SU-DHL-6 (cell line): ENCODE data around the gene ACSL4.
"Not testable (repeated sequence)": the region's sequence is repeated elsewhere in the genome, so short reads cannot be mapped to it uniquely, and the experiment has no call there.

Source experiments
- H2AFZ ChIP-seq: fragments of 200-600 bp; sonication (generic); 2 replicates; pipeline ENCODE4 v1.6.1; 2014; ENCODE audit warnings: low read depth, mild to moderate bottlenecking, moderate library complexity, mixed read lengths, antibody characterized with exemption, low read length; ENCODE audit not compliant: severe bottlenecking
- H3F3A ChIP-seq: fragments of 200-600 bp; shearing (Covaris generic); 2 replicates; pipeline ENCODE4 v1.6.0; 2016; ENCODE audit warnings: antibody characterized with exemption, mild to moderate bottlenecking; ENCODE audit not compliant: insufficient read depth
- H3K27ac ChIP-seq: fragments of 200-600 bp; sonication (generic); 2 replicates; pipeline ENCODE4 v1.5.1; 2016; ENCODE audit warnings: low read depth, mild to moderate bottlenecking, low read length, moderate library complexity, mixed read lengths
- H3K27me3 ChIP-seq: fragments of 200-600 bp; sonication (generic), shearing (Covaris generic); 2 replicates; pipeline ENCODE4 v1.6.0; 2014; ENCODE audit warnings: mild to moderate bottlenecking, low read length
- H3K36me3 ChIP-seq: fragments of 200-600 bp; sonication (generic); 2 replicates; pipeline ENCODE4 v1.6.1; 2014; ENCODE audit warnings: mild to moderate bottlenecking, low read length, mixed read lengths
- H3K4me2 ChIP-seq: fragments of 300-600, 200-600 bp; shearing (Covaris generic), sonication (generic); 2 replicates; pipeline ENCODE4 v1.6.0; 2014; ENCODE audit warnings: low read length, low read depth, mild to moderate bottlenecking; ENCODE audit not compliant: poor library complexity, severe bottlenecking
- H3K4me3 ChIP-seq: fragments of 200-600 bp; sonication (generic); 2 replicates; pipeline ENCODE4 v1.5.1; 2014; ENCODE audit warnings: antibody characterized with exemption, low read length, mild to moderate bottlenecking, mixed read lengths; ENCODE audit not compliant: insufficient read depth, poor library complexity, severe bottlenecking
- H3K79me2 ChIP-seq: fragments of 200-600 bp; sonication (generic); 2 replicates; pipeline ENCODE4 v1.6.1; 2014; ENCODE audit warnings: mild to moderate bottlenecking, low read length, moderate library complexity; ENCODE audit not compliant: insufficient read depth
- H3K9ac ChIP-seq: fragments of 200-600 bp; sonication (generic); 2 replicates; pipeline ENCODE4 v1.7.0; 2014; ENCODE audit warnings: mild to moderate bottlenecking, low read length
- H3K9me2 ChIP-seq: fragments of 200-600 bp; sonication (generic); replicated peaks from 2 replicates; pipeline ENCODE4 v1.6.1; 2014; ENCODE audit warnings: low read length; ENCODE audit not compliant: insufficient read depth
- H3K9me3 ChIP-seq: fragments of 200-600 bp; sonication (generic); 2 replicates; pipeline ENCODE4 v1.6.1; 2014; ENCODE audit warnings: low read length, mixed read lengths; ENCODE audit not compliant: insufficient read depth
- H4K20me1 ChIP-seq: fragments of 200-600 bp; sonication (generic); 2 replicates; pipeline ENCODE4 v1.6.1; 2014; ENCODE audit warnings: low read depth, mild to moderate bottlenecking, antibody characterized with exemption, low read length, moderate library complexity, mixed read lengths
- CTCF ChIP-seq: fragments of 200-600 bp; sonication (generic); IDR thresholded peaks from one replicate; pipeline ENCODE4 v1.5.1; 2017; ENCODE audit warnings: antibody characterized with exemption, mild to moderate bottlenecking, low read length, moderate library complexity; ENCODE audit not compliant: insufficient read depth, poor library complexity, severe bottlenecking
- EZH2phosphoT487 ChIP-seq: fragments of 200-600 bp; sonication (generic), shearing (Covaris generic); conservative IDR thresholded peaks from 2 replicates; pipeline ENCODE4 v1.6.1; 2018; ENCODE audit warnings: mild to moderate bottlenecking, antibody characterized with exemption, low read length, moderate library complexity, mixed read lengths

Gene ACSL4

GRCh38 chrX:109749207-109749606, 16.1 kb upstream of the ACSL4 start:
- Histone ChIP-seq H2AFZ (no peak overlapping the region), H3F3A (no peaks in the 10 kb centered on the region), H3K36me3 (no peaks in the 10 kb centered on the region), H3K9me3 (no peaks in the 10 kb centered on the region), H3K27me3 (no peaks in the 10 kb centered on the region), H3K27ac (no peak overlapping the region), H3K9ac (no peak overlapping the region), H3K4me2 (no peak overlapping the region), H3K79me2 (no peaks in the 10 kb centered on the region), H4K20me1 (no peaks in the 10 kb centered on the region), H3K4me3 (no peak overlapping the region), H3K9me2 (no peaks in the 10 kb centered on the region)
- TF ChIP-seq CTCF (no peak), EZH2phosphoT487 (no peak)

- Histone ChIP-seq H3K9me3 (no peaks in the 10 kb centered on the region), H3K36me3 (no peaks in the 10 kb centered on the region), H3K4me3 (no peak overlapping the region), H3K9me2 (no peaks in the 10 kb centered on the region), H3K4me2 (no peak overlapping the region), H3K79me2 (no peaks in the 10 kb centered on the region), H4K20me1 (no peaks in the 10 kb centered on the region), H3K9ac (no peak overlapping the region), H3K27ac (no peak overlapping the region), H2AFZ (no peak overlapping the region), H3F3A (no peaks in the 10 kb centered on the region), H3K27me3 (no peaks in the 10 kb centered on the region)
- TF ChIP-seq CTCF (no peak), EZH2phosphoT487 (no peak)
These were observed 14.6 kb upstream of the ACSL4 start for GRCh38 chrX:109747681-109748080.

GRCh38 chrX:109742722-109743121, 9.7 kb upstream of the ACSL4 start:
- Histone ChIP-seq H3K27me3 (no peaks in the 10 kb centered on the region), H4K20me1 (no peaks in the 10 kb centered on the region), H3K4me2 (no peak overlapping the region), H3K4me3 (no peak overlapping the region), H3K9me3 (no peaks in the 10 kb centered on the region), H3K9ac (no peak overlapping the region), H3K27ac (no peak overlapping the region), H3K9me2 (no peaks in the 10 kb centered on the region), H3F3A (no peaks in the 10 kb centered on the region), H3K36me3 (no peaks in the 10 kb centered on the region), H3K79me2 (no peaks in the 10 kb centered on the region), H2AFZ (no peak overlapping the region)
- TF ChIP-seq CTCF (no peak), EZH2phosphoT487 (no peak)

GRCh38 chrX:109740896-109741295, 7.8 kb upstream of the ACSL4 start:
- not testable (repeated sequence) for H3K9me2 ChIP-seq, H3K27ac ChIP-seq, H3K9me3 ChIP-seq, H4K20me1 ChIP-seq, H3K79me2 ChIP-seq, H3F3A ChIP-seq, H3K4me2 ChIP-seq, H2AFZ ChIP-seq, H3K4me3 ChIP-seq, H3K36me3 ChIP-seq, H3K9ac ChIP-seq, H3K27me3 ChIP-seq
